Thyroid gland (tissue), 4 donors: ENCODE measurements around the gene ADCY1. TPM values are rescaled to one million over a fixed set of nuclear protein-coding genes. Genes with fewer than 3 reads are reported as not detected.
"Not testable (repeated sequence)": the region's sequence is repeated elsewhere in the genome, so short reads cannot be mapped to it uniquely, and the experiment has no call there.

Source experiments
- DNase-seq, 2 donors: peaks; one replicate each; pipeline ENCODE4 v3.0.0-alpha.2; 2019
- H3K27ac ChIP-seq, 3 donors: fragments of 200-600 bp; sonication (generic); 1 replicate in 2 of 3; 2 replicates in 1 of 3; pipeline ENCODE4 v1.5.1; 2016 to 2019; ENCODE audit warnings: mild to moderate bottlenecking in 1 of 3, moderate library complexity in 1 of 3
- H3K27me3 ChIP-seq: fragments of 200-600 bp; sonication (generic); one replicate; pipeline ENCODE4 v1.5.1; 2019
- H3K36me3 ChIP-seq, 2 donors: fragments of 200-600 bp; sonication (generic); one replicate each; pipeline ENCODE4 v1.5.1; 2016 to 2019
- H3K4me1 ChIP-seq, 2 donors: fragments of 200-600 bp; sonication (generic); one replicate each; pipeline ENCODE4 v1.5.1; 2017 to 2019
- H3K4me3 ChIP-seq, 3 donors: fragments of 200-600 bp; sonication (generic); replicated peaks in 1 of 3; 1 replicate in 2 of 3; 2 replicates in 1 of 3; pipeline ENCODE4 v1.5.1; 2016; ENCODE audit warnings: mild to moderate bottlenecking in 1 of 3
- H3K9me3 ChIP-seq: fragments of 200-600 bp; sonication (generic); one replicate; pipeline ENCODE4 v1.5.1; 2017
- POLR2A ChIP-seq, 2 donors: fragments of 450-650 bp; IDR thresholded peaks; one replicate each; pipeline ENCODE4 v1.6.1; 2017; ENCODE audit warnings: antibody characterized with exemption in 2 of 2, mild to moderate bottlenecking in 2 of 2, moderate library complexity in 1 of 2
- WGBS, 2 donors: methylation state at CpG; one replicate each; pipeline ENCODE4 v1.1.5; 2017; 5-methylcytosine and 5-hydroxymethylcytosine counted together
- intact Hi-C: fragments of 100-400 bp; cut with DNase I; formaldehyde crosslinking; loops from one replicate; pipeline ENCODE4 v1.15.1; 2023
- small RNA-seq: library from RNA; depleted of rRNA; stranded (forward); fragments of <200 nt; gene quantifications from one replicate; pipeline ENCODE3, GENCODE V24; 2016
- total RNA-seq, 4 donors: library from RNA; depleted of rRNA; stranded (reverse); fragments of >200 nt; gene quantifications; one replicate each; pipeline ENCODE4 v1.2.3, GENCODE V29; 2016
- TF ChIP-seq, protein P1 (sequence below), 6 experiments: fragments of 200-600 bp in 3 of 6; fragments of 450-650 bp in 3 of 6; sonication (generic) in 3 of 6; IDR thresholded peaks; one replicate each; pipeline ENCODE4 v1.5.1; 2016 to 2019; ENCODE audit warnings: antibody characterized with exemption in 6 of 6, mild to moderate bottlenecking in 2 of 6, inconsistent platforms in 1 of 6, moderate library complexity in 1 of 6

The ADCY1 gene
- total RNA-seq, 4 donors from 2014 or later, result 5.8 to 11.6 (median 7.7) TPM

- DNase-seq, H3K27me3 ChIP-seq, intact Hi-C loops, H3K9me3 ChIP-seq, H3K27ac ChIP-seq, H3K4me3 ChIP-seq, H3K4me1 ChIP-seq, H3K36me3 ChIP-seq: not testable (repeated sequence)
- WGBS, 2 donors, result 71 to 75% methylated on average over 3 of the region's 3 CpGs
Observed at GRCh38 chr7:45762225-45762994, 188.2 kb downstream of the ADCY1 start.

DNA sequence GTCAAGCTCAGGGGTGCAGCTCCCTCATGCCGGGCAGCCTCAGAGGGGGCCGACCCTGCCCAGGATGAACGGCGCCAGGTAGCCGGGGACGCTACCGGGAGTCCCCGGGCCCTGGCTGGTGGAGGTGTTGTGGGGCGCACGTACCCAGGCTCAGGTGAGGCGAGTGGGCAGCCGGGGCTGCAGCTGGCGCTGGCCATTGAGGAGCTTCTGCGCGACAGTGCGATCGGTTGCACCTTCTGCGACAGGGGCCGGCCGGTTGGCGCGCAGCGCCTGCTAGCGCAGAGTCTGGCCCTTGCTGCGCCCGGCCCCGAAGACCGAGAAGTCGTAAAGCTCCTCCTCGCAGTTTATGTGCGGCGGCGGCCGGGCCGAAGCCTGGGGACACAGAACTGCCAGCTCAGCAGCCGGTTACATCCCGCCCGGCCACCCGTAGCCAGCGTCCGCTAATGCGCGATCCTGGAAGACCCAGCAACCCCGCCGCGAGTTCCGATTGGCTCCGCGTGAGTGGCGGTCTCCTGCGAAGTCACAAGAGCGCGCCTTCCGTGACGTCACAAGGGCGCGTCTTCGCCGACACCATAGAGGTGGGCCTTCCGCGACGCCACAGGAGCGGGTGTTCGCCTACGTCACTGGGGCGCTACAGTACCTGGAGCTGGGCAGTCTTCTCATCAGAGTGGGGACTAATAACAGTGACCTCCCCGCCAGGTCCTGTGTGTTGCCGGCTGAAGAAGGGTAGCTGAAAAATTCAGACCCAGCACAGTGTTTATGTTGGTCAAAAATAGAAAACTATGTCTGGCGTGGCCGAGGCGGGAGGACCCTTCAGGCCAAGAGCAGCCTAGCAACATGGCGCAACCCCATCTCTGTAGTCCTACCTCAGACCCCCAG, 194.6 kb downstream of the ADCY1 start:
- WGBS, 2 donors, result 0 to 2% methylated on average over 6 to 26 of the region's 72 CpGs
- intact Hi-C loops, H3K27me3 ChIP-seq, H3K9me3 ChIP-seq, H3K36me3 ChIP-seq, H3K4me1 ChIP-seq: not testable (repeated sequence)
- peak overlapping the region; percentile 60 to 85 (median 72) for H3K4me3 ChIP-seq
- peak overlapping the region; percentile 83 to 94 (median 92) for H3K27ac ChIP-seq
- DNase-seq, result peak; percentile 99
- TF ChIP-seq, protein P1, sequence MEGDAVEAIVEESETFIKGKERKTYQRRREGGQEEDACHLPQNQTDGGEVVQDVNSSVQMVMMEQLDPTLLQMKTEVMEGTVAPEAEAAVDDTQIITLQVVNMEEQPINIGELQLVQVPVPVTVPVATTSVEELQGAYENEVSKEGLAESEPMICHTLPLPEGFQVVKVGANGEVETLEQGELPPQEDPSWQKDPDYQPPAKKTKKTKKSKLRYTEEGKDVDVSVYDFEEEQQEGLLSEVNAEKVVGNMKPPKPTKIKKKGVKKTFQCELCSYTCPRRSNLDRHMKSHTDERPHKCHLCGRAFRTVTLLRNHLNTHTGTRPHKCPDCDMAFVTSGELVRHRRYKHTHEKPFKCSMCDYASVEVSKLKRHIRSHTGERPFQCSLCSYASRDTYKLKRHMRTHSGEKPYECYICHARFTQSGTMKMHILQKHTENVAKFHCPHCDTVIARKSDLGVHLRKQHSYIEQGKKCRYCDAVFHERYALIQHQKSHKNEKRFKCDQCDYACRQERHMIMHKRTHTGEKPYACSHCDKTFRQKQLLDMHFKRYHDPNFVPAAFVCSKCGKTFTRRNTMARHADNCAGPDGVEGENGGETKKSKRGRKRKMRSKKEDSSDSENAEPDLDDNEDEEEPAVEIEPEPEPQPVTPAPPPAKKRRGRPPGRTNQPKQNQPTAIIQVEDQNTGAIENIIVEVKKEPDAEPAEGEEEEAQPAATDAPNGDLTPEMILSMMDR (IDR thresholded peaks at IDR 0.05), result peak in 3 of 6 experiments; percentile 6 to 32 (median 7)
- TF ChIP-seq POLR2A (IDR thresholded peaks at IDR 0.05), result peak; percentile 22 to 82

DNA sequence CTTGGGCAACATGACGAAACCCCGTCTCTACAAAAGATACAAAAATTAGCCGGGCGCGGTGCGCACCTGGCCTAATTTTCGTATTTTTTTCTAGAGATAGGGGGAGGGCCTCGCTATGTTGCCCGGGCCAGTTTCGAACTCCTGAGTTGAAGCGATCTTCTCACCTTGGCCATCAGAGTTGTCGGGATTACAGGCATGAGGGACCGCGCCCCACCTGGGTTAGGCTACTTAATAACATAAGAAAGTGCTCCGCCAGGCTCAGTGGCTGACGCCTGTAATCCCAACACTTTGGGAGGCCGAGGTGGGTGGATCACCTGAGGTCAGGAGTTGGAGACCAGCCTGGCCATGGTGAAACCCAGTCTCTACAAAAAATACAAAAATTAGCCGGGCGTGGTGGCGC, 195.5 kb downstream of the ADCY1 start:
- H3K27me3 ChIP-seq, intact Hi-C loops, H3K4me1 ChIP-seq, H3K9me3 ChIP-seq, H3K36me3 ChIP-seq: not testable (repeated sequence)
- peak overlapping the region in 1 of 3 donors; percentile 85 for H3K4me3 ChIP-seq
- DNase-seq, result peak in 1 of 2 donors; percentile 20
- 97 to 98% methylated on average over 20 of the region's 20 CpGs for WGBS, 2 donors
- H3K27ac ChIP-seq, result peak overlapping the region in 2 of 3 donors; percentile 83 to 94

Small RNA genes within 50 kb of the gene (small RNA-seq; reads per million reads assigned to genes)
- gene AC073325.2, result not detected
